Transverse colon (tissue), 4 donors: ENCODE data around the gene ZDBF2.

Experiments
- CTCF ChIP-seq, 5 experiments: fragments of 200-600 bp in 3 of 5; fragments of 450-650 bp in 2 of 5; sonication (generic) in 3 of 5; IDR thresholded peaks; 1 replicate in 2 of 5; 2 replicates in 3 of 5; pipeline ENCODE4 v1.5.1; 2016 to 2017; ENCODE audit warnings: antibody characterized with exemption in 5 of 5, inconsistent platforms in 3 of 5, mild to moderate bottlenecking in 2 of 5, moderate library complexity in 1 of 5
- POLR2A ChIP-seq: fragments of 450-650 bp; IDR thresholded peaks from one replicate; pipeline ENCODE4 v1.6.1; 2016; ENCODE audit warnings: antibody characterized with exemption, mild to moderate bottlenecking, moderate library complexity
- POLR2AphosphoS5 ChIP-seq, 3 donors: sonication (generic); formaldehyde crosslinking; IDR thresholded peaks; one replicate each; pipeline ENCODE4 v1.6.1; 2016; ENCODE audit warnings: antibody characterized with exemption in 3 of 3

GRCh38 chr2:206232287-206233035 lies 42.0 kb upstream of the ZDBF2 start:
- no peak for TF ChIP-seq CTCF (IDR thresholded peaks at IDR 0.05)
- TF ChIP-seq POLR2A: no peak
- TF ChIP-seq POLR2AphosphoS5 (IDR thresholded peaks at IDR 0.05): no peak
